ENCODE results near the gene UBE2N.
"Not testable (repeated sequence)": the region's sequence is repeated elsewhere in the genome, so short reads cannot be mapped to it uniquely, and the experiment has no call there.

UBE2N gene

DNA sequence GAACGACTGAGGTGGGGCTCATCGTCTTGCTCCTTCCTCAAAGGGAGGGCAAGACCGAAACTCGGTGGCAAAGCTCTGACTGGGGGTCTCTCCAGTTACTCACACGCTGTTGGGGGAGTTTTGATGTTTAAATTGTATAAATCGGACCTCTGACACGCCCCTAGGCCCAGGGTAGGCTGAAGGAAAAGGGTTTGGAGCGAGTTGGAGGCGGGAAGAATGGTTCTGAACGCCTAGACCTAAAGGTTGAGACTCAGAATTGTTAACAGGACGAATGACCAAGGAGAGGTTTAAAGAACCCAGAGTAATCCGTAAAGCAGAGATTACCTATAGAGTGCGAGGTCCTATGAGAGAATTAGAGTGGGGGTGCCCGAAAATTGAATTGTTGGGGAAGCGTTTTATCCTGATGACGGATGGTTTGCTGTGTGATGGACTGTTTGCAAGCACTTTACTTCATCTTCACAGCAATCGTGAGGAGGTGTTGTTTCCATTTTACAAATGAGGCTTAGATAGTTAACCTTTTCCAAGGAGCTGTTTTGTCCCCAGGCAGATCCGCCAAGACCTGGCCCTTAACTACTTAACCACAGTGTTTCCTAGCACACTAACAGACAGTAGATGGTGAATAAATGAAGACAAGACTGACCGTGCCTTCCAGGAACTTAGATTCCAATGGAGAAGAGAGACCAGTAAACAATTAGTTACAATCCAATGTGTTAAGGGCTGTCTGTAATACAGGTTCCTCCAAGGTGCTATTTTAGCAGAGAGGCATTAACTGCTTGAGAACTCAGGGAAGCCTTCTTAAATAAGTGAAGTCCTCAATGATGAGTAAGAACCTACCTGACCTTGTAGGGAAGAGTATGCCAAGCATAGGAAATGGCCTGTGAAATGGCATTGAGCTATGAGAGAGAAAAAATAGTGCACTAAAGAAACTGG, 929 bp upstream of the UBE2N start:
- no peak for DNase-seq

DNA sequence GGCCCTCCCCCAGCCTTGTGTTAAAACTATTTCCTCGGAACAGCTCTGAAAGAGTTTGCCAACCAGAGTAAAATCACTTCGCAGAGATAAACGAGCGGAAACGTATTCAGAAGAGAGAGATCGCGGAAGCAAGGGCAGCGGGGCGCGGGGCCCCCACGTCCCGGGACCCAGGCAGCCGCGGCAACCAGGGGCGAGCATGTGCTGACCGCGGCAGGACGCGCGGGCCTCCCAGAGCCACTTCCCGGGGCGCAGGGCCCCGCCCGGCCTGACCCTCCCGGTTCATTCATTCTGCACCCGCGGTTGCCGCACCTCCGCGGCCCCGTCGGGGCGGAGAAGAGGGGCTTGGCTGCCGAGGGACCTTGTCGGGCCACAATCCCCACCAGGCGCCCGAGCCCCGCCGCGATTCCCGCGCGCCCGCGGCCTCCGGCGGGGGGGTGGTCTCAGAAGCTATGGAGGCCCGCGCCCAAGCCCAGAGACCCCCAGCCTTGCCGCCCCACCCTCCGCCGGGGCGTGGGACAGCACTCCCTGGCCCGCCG, 598 bp downstream of the UBE2N start:
- DNase-seq: peak; percentile 11 to 16

DNA sequence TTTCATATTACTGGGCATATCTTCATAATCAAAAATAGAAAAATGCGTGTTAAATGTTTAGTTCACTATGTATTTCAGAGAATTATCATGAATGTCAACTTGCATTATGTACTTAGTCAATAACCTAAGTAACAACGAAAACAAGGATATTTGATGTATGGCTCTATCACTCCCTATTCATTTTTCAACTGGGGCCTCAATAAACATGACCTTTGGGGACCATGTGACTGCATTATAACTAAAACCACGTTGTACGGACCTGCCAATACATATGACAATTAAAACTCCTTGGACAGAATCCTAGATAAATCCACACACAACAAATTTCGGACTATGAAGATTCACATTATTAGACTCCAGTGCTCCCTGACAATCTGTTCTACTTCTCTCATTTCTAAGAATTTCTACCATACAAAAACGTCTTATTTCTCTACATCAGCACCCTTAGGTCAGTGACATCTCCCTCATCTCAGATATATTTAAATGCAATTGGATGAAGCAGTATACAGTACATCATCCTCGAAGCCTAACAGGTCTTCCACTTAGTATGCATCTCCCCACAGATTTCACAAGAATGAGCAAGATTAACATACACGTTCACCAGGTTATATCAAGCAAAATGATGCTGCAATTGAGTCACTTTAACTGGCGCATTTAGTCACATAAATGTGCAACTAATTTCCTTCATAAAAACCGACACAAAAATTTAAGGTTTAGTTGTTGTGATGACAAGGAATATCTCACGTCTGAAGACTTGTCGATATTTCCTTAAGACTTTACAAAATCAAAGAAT, 1.5 kb downstream of the UBE2N start:
- no peak for DNase-seq

DNA sequence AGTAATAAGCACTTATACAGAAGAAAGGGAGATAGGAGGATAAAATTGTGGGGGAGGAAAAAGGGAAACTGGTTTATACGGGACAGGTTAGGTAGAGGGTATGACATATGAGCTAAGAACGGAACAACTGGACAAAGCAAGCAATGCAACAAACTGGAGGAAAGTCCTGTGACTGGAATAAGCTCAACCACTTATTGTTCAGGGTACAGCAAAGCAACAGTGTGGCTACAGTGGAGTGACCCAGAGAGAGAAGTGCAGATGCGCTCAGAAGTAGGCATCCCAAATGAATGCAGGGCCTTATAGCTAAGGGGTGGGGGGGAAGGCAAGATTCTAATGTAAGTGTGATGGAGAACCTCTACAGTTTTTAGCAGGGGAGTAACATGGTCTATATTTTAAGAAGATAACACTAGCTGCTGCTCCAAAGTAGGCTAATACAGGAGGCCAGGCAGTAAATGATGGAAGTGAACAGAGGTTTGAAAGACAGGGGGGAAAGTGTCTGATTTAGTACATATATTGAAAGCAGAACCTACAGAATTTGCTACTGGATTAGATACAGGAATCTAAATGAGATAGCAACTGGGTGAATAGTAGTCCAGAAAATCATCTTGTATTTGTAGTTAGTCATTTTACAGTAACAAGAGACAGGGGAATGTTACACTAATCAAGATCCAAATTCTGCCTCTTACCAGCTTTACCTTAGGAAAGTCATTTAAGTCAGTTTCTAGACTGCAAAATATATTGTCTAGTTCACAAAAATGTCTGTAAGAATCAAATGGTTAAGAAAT, 3.3 kb downstream of the UBE2N start:
- DNase-seq: no peak

DNA sequence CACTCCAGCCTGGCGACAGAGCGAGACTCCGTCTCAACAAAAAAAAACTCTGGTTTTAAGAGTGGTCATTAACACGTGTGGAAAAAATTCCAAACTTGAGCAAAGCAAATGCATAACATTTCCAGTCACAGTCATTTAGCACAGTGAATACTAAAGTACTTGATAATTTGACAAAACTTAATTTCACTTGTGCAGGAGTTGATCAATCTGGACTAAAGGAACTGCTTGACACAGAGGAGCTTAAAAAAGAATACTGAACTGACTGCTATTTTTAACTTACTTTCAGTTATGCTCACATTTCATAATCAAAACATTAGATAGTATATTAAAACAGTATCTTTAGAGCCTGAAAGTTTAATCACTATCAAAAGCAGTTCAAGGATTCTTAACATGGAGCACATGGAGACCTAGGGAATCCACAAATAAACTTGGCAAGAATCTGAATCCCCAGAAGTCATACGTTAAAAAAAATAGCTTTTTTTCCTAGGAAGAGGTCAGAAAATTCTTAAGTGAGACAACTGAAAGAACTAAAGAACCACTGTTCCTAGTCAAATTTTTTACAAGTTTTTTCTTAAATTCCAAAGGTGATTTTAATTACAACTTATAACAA, 7.4 kb downstream of the UBE2N start:
- DNase-seq: no peak

DNA sequence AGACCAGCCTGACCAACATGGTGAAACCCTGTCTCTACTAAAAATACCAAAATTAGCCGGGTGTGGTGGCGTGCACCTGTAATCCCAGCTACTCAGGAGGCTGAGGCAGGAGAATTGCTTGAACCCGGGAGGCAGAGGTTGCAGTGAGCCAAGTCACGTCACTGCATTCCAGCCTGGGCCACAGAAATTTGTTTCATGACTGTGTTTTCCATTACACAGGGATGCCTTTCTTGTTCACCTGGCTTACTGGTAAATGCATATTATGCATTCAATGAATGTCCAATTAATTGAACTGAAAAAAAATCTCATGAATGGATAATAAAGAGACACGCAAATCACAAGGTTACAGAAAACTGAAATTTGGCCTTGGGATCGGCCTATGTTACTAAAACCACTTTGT, 9.7 kb downstream of the UBE2N start:
- DNase-seq: not testable (repeated sequence)

DNA sequence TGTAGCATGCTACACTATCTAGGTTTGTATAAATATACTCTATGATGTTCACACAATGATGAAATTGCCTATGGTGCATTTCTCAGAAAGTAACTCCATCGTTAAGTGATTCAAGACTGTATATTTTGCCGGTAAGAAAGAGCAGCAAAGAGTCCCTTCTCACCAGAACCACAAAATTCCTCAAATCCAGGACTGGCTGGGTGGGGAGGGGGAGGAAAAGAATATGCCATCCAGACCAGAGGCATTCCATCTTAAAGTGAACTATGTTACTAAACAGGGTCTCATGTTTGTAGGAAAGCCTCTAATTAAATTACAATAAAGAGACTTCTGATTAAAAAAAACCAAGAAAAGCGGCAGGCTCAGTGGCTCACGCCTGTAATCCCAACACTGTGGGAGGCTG, 11.5 kb downstream of the UBE2N start:
- no peak for DNase-seq

DNA sequence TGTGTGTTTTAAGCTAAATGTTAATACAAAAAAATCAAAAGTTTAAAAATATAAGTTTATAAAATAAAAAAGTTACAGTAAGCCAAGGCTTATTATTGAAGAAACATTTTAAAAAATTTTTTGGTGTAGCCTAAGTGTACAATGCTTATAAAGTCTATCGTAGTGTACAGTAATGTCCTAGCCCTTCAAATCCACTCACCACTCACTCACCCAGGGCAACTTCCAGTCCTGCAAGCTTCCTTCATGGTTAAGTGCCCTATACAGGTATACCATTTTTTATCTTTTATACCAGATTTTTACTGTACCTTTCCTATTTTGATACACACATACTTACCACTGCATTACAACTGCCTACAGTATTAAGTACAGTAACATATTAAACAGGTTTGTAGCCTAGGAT, 11.9 kb downstream of the UBE2N start:
- no peak for DNase-seq

DNA sequence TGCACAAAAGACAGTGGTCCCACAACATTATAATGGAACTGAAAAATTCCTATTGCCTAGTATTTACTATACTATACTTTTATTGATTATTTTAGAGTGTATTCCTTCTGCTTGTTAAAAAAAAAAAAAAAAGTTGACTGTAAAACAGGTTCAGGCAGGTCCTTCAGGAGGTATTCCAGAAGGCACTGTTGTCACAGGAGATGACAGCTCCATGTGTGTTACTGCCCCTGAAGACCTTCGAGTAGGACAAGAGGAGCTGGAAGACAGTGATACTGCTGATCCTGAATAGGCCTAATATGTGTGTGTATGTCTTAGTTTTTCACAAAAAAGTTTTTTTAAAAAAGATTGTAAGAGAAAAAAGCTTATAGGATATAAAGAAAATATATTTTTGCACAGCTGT, 12.3 kb downstream of the UBE2N start:
- DNase-seq: no peak

DNA sequence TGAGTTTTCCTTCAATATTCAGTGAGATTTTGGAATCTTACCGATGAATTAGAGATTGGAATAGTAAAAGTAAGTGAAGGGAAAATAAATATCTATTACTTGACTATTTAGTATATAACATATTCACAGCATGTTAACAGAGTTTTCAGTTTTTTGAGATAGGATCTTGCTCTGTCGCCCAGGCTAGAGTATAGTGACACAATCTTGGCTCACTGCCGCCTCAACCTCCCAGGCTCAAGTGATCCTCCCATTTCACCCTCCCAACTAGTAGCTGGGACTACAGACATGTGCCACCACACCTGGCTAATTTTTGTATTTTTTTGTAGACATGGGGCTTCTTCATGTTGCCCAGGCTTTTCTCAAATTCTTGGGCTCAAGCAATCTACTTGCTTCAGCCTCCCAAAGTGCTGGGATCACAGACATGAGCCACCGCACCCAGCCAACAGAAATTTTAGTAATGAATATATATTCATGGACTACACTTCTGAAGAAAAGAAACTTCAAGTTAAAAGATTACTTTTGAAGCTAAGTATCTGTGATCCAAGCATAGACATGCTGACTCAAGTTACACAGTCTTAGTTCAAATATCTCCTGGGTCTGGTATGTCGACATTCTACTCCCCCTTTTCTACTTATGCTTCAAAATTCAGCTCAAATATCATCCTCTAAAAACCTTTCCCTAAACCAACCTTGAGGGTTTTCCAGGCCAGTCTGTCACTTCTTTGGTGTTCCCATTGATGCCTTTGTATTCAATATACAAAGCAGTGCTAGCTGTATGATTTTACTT, 13.8 kb downstream of the UBE2N start:
- DNase-seq: no peak

DNA sequence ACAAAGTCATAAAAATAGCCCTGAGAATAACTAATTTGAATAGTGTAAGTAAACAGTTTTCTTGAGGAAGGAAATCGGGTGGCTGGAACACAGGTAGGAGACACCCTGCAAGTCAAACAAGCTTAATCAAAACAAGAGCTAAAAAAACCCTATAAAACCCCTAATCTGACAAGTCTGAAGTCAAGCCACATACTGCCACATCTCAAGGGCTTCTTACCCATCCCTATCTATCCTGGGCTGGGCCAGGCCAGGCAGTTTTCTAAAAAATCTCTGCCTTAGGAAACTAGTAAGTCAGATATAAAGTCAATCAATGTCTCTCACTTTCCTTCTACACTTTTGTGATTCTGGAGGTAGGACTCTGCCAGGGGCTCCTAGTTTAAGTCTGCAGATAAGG, 15.3 kb downstream of the UBE2N start:
- DNase-seq: no peak

DNA sequence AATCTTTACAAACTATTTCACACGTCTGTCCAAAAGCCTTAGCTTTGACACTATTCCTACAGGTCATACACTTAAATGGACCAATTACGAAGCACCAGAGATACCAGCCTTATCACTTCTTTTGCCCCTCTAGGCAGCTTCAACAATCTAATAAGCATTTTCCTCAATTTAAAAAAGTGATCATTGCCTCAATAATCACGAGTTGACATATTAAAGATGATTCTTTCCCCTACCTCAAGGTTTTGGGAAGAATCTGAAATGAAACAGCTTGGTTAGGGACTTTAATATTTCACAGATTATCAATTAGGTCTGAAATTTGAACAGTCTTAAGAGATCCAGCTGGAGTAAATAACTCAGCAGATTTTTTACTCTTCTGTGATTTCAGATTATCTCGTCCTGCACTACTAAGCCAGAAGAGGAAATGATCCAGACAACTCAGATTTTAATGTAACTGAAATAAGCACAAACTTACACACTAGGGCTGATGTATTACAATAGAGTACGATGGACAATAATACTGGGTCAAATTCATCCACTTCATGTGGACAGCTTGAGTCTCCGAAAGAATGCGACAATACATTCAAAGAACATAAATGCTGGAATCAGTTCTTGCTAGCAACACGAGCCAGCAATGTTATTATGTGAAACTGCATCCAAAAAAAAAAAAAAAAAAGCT, 15.9 kb downstream of the UBE2N start:
- no peak for DNase-seq

DNA sequence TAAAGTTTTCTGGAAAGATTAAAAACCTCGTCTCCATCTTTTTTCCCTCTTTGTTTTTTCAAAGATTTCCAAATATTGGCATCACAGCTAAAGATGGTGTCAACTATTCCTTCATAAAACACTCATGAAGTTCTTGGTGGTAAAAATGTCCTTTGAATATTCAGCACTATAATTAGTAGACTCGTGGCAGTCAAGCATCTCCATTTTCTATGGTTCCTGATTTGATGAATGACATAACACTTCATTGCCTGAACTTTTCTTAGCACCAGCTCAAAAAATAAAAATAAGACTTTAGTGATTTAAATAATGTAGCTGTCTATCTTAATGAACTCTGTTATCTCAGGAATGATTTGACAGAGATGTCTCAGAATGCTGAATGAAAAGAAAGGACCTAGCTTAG, 19.7 kb downstream of the UBE2N start:
- DNase-seq: no peak

DNA sequence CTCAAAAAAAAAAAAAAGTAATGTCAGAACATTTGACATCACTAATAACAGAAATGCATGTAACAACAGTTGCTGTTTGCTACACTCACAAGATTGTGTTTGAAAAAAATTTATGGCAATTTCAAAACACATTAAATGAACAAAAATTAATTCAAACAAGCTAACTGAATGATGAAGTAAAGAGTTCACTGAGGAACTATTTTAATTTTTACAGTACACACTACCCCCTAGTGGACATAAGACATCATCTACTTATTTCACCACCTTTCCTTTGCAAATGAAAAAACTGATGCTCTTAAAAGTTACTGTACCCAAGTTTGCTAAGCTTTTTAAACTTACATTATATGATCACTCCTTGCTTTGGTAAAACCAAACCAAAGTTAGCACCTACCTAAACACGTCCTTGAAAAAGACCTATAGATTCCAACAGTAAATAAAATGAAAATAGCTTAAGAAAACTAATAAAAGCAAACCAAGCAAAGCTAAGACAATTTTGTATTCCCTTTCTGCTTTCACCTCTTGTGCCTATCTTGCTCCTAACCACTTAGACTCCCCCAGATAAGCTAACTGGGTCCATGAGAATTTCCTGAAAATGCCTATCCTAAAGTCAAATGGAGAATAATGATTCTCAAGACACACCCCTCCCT, 22.2 kb downstream of the UBE2N start:
- DNase-seq: no peak

DNA sequence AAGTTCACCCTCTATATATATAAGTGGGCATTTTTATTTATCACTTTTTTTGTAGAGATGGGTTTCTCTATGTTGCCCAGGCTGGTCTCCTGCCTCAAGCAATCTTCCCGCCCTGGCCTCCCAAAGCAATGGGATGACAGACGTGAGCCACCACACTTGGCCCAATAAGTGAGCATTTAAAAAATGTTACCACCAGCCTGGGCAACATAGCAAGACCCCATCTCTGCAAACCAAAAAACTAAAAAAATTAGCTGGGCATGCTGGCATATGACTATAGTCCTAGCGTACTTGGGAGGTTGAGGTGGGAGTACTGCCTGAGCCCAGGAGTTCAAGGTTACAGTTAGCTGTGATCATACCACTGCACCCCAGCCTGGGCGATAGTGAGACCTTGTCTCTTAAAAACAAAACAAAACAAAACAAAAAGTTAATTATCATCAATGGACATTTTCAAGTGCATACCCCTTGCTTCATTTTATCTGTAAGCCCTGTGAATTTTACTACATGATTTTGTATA, 23.7 kb downstream of the UBE2N start:
- DNase-seq: no peak

DNA sequence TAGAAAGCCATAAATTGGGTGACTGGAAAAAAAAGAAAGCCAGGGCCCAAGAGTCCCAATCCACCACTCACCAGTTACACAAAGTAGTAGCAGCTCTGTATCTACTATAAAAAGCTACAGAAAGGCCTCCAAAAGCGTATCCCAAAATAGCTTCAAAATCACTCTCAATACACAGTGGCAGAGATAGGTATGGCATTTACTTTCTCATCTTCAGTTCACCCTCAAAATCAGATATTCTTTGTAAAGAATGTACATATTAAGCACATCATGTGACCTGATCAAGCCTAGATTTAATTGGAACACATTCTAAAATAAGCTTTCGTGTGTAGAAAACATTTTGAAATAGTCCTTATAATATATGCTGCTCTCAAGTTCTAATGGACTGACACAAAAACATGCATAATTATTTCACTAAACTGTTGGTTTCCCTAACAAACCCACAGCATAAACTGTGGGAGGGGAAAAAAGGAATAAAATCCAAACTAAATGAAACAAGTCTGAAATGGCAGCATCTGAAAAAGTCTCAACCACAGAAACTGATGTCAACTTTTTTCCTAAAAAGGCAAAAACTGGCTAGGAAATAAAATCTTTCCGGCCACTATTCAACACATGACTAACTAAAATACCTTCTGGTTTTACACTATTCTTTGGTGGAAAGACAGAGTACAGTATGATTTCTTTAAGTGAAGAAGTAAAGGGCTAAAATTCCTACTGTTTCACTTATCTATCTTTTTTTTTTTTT, 25.9 kb downstream of the UBE2N start:
- DNase-seq: no peak

DNA sequence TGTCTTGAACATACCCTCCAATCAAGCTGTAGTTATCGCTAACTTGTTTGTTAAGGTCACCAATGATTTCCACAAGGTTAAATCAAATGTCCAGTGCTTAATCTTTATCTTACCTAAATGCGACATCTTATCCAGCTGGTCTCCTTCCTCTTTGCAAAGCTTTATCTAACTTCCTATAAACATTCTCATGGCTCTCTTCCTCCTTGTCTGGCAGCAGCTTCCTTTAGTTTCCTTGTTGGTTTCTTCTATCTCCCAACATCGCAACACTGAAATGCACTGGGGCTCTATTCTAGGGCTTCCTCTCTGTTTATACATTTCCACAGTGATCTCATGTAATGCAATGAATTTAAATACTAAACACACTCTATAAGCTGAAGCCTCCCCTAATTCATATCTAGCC, 28.7 kb downstream of the UBE2N start:
- DNase-seq: no peak

DNA sequence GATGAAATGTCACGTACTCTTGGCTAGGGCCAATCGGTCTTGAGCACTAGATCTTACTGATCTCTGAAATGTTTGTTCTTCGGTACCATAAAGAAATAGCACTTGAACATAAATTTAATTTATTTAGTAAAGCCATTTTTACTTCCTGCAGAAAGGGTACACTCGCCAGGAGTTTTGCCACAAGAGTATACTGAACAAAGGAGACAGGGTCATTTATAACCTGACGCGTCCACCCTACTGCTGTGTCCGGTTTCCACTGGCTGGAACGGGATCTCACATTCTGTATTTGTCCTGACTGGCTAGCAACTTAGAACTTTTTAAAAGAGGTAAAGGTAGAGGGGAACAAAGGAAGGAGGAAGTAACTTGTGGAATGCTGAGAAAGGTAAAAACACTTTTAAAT, 29.4 kb downstream of the UBE2N start:
- DNase-seq: not testable (repeated sequence)

DNA sequence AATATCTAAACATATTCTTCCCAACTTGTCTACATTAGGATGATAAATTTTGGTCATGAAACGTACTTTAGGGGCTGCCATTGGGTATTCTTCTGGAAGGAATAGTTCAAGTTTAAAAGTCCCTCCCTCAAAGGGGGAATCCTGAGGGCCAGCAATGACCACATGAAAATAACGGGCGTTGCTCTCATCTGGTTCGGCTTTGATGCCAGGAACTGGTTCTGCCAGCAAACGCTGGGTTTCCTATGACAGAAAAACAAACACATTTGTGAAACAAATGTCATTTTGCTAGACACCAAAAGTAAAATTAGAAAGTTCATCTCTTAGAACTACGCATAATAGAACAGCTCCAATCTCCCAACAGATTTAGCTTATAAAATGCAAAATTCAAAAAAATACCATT, 30.7 kb downstream of the UBE2N start:
- DNase-seq: not testable (repeated sequence)

Data from activated CD4-positive, alpha-beta T cell treated with anti-CD3 and anti-CD28 coated beads for 4 hours (primary cell).